ENCODE results near the gene NT5C3B. TPM values are rescaled to one million over a fixed set of nuclear protein-coding genes. Genes with fewer than 3 reads are reported as not detected.

The NT5C3B gene
- total RNA-seq, 1 experiment from 2014 or later, result 118 TPM

DNA sequence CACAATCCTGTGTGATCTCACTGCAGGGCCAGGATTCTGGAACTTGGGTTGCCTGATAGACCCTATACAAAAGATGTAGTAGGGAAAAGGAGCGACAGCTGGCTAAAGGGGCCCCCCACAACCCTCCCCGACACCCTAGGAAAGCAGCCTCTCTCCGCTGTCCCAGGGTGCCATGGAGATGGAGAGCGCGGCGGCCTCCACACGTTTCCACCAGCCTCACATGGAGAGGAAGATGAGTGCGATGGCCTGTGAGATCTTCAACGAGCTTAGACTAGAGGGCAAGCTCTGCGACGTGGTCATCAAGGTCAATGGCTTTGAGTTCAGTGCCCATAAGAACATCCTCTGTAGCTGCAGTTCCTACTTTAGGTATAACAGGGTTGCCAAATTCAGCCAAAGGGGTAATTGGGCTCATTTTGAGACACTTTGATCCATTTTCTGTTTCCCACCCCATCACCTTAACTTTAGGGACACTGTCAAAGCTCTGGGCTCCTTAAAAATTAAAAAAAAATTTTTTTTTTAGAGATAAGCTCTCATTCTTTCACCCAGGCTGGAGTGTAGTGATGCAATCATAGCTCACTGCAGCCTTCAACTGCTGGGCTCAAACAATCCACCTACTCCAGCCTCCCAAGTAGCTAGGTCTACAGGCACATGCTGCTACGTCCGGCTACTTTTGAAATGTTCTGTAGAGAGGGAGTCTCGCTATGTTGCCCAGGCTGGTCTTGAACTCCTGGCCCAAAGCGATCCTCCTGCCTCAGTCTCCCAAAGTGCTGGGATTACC lies 1.9 kb upstream of the NT5C3B start, which contains the start of gene KLHL10:
Gene KLHL10 (plus strand): TSS at position 65 of the 778 bp plus-strand sequence. CDS start 108 bp downstream, at position 173.
- CTCF ChIA-PET, result no interaction called here
- no peaks in the 10 kb centered on the region for H3K9me3 ChIP-seq (ENCODE audit: control insufficient read depth, insufficient read depth, low read depth, low read length)
- POLR2A ChIA-PET, result no interaction called here
- H3K4me1 ChIP-seq (ENCODE audit: control insufficient read depth, insufficient read depth, low read length), result peaks cover 7% of the 10 kb centered on the region
- DNase-seq (ENCODE audit: low read depth, low spot score) (no peak), ATAC-seq (no peak)
- peak within 1 kb of the TSS; percentile 75 to 88 for H3K4me3 ChIP-seq (ENCODE audit: low read depth in 2 of 2, low read length in 2 of 2)
- H3K27ac ChIP-seq (ENCODE audit: low read length), result peak within 1 kb of the TSS; percentile 25; the same call in 1 of the 2 replicates
- H3K27me3 ChIP-seq (ENCODE audit: control insufficient read depth, insufficient read depth, low read length), result no peaks in the 10 kb centered on the region
- no TSS peak for BruUV-seq (replicated peaks)
- TF ChIP-seq SIN3A (IDR thresholded peaks at IDR 0.05; ENCODE audit: borderline replicate concordance, insufficient read depth, low read depth, low read length) (no peak), TCF7L2 (IDR thresholded peaks at IDR 0.05; ENCODE audit: low read depth, low read length) (no peak), POLR2AphosphoS5 (IDR thresholded peaks at IDR 0.05; ENCODE audit: low read depth, low read length) (no peak)
- TF ChIP-seq, protein P1, sequence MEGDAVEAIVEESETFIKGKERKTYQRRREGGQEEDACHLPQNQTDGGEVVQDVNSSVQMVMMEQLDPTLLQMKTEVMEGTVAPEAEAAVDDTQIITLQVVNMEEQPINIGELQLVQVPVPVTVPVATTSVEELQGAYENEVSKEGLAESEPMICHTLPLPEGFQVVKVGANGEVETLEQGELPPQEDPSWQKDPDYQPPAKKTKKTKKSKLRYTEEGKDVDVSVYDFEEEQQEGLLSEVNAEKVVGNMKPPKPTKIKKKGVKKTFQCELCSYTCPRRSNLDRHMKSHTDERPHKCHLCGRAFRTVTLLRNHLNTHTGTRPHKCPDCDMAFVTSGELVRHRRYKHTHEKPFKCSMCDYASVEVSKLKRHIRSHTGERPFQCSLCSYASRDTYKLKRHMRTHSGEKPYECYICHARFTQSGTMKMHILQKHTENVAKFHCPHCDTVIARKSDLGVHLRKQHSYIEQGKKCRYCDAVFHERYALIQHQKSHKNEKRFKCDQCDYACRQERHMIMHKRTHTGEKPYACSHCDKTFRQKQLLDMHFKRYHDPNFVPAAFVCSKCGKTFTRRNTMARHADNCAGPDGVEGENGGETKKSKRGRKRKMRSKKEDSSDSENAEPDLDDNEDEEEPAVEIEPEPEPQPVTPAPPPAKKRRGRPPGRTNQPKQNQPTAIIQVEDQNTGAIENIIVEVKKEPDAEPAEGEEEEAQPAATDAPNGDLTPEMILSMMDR (IDR thresholded peaks at IDR 0.05), result no peak
- TF ChIP-seq, protein P2, sequence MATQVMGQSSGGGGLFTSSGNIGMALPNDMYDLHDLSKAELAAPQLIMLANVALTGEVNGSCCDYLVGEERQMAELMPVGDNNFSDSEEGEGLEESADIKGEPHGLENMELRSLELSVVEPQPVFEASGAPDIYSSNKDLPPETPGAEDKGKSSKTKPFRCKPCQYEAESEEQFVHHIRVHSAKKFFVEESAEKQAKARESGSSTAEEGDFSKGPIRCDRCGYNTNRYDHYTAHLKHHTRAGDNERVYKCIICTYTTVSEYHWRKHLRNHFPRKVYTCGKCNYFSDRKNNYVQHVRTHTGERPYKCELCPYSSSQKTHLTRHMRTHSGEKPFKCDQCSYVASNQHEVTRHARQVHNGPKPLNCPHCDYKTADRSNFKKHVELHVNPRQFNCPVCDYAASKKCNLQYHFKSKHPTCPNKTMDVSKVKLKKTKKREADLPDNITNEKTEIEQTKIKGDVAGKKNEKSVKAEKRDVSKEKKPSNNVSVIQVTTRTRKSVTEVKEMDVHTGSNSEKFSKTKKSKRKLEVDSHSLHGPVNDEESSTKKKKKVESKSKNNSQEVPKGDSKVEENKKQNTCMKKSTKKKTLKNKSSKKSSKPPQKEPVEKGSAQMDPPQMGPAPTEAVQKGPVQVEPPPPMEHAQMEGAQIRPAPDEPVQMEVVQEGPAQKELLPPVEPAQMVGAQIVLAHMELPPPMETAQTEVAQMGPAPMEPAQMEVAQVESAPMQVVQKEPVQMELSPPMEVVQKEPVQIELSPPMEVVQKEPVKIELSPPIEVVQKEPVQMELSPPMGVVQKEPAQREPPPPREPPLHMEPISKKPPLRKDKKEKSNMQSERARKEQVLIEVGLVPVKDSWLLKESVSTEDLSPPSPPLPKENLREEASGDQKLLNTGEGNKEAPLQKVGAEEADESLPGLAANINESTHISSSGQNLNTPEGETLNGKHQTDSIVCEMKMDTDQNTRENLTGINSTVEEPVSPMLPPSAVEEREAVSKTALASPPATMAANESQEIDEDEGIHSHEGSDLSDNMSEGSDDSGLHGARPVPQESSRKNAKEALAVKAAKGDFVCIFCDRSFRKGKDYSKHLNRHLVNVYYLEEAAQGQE (IDR thresholded peaks at IDR 0.05; ENCODE audit: insufficient read depth in 1 of 2, low read depth in 2 of 2, low read length in 1 of 2), result no peak
- intact Hi-C loops (cut with micrococcal nuclease; ENCODE audit: unreplicated experiment), result no loop called here
- in situ Hi-C loops (cut with HindIII; ENCODE audit: low pct_unique_long_range_greater_than_20kb, low sequenced_read_pairs), result no loop called here
- H3K36me3 ChIP-seq (ENCODE audit: control insufficient read depth, insufficient read depth, low read length), result no peaks in the 10 kb centered on the region

DNA sequence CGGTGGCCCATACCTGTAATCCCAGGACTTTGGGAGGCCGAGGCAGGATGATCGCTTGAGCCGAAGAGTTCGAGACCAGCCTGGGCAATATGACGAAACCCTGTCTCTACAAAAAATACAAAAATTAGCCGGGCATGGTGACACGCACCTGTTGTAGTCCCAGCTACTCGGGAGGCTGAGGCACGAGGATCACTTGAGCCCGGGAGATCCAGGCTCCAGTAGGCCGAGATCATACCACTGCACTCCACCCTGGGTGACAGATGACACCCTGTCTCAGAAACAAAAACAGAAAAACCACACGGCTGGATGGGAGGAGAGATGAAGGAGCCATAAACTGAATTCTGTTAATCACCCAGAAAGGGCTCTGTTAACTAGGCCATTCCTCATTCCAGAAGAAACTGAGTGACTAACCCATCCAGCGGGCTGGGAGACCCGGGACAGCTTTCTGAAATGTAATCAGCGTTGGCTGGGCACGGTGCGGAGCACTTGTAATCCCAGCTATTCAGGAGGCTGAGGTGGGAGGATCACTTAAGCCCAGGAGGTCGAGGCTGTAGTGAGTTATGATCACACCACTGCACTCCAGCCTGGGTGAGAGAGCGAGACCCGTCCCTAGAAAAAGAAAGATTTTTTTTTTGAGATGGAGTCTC lies 641 bp upstream of the NT5C3B start:
- intact Hi-C loops (cut with micrococcal nuclease; ENCODE audit: unreplicated experiment) (no loop called here), in situ Hi-C loops (cut with HindIII; ENCODE audit: low pct_unique_long_range_greater_than_20kb, low sequenced_read_pairs) (no loop called here)
- TF ChIP-seq POLR2AphosphoS5 (IDR thresholded peaks at IDR 0.05; ENCODE audit: low read depth, low read length) (no peak), SIN3A (IDR thresholded peaks at IDR 0.05; ENCODE audit: borderline replicate concordance, insufficient read depth, low read depth, low read length) (no peak; the same call in 1 of the 2 replicates), TCF7L2 (IDR thresholded peaks at IDR 0.05; ENCODE audit: low read depth, low read length) (no peak)
- TF ChIP-seq, protein P1 (IDR thresholded peaks at IDR 0.05), result no peak
- TF ChIP-seq, protein P2 (IDR thresholded peaks at IDR 0.05; ENCODE audit: insufficient read depth in 1 of 2, low read depth in 2 of 2, low read length in 1 of 2), result no peak
- Histone ChIP-seq H3K27ac (ENCODE audit: low read length) (peak overlapping the region; percentile 25; the same call in 1 of the 2 replicates), H3K4me3 (ENCODE audit: low read depth in 2 of 2, low read length in 2 of 2) (peak overlapping the region; percentile 75 to 88), H3K27me3 (ENCODE audit: control insufficient read depth, insufficient read depth, low read length) (no peaks in the 10 kb centered on the region), H3K36me3 (ENCODE audit: control insufficient read depth, insufficient read depth, low read length) (no peaks in the 10 kb centered on the region), H3K4me1 (ENCODE audit: control insufficient read depth, insufficient read depth, low read length) (peaks cover 7% of the 10 kb centered on the region), H3K9me3 (ENCODE audit: control insufficient read depth, insufficient read depth, low read depth, low read length) (no peaks in the 10 kb centered on the region)
- DNase-seq (ENCODE audit: low read depth, low spot score), result no peak
- CTCF ChIA-PET, result no interaction called here
- no TSS peak for BruUV-seq (replicated peaks)
- POLR2A ChIA-PET, result no interaction called here
- no peak for ATAC-seq
